Stimulated activated naive CD8-positive, alpha-beta T cell treated with anti-CD3 and anti-CD28 coated beads, Interleukin-15, amount 100 ng/mL, for 72 hours (primary cell): ENCODE data around the gene SMIM9.

Experiments used
- ATAC-seq: fragments of 150-1000 bp; cut with Tn5 transposase; 2 replicates; pipeline ENCODE4 v1.10.0; 2021; ENCODE audit warnings: mild to moderate bottlenecking, moderate library complexity
- DNase-seq, 2 donors: peaks; one replicate each; pipeline ENCODE4 v3.0.0; 2021 to 2022
- H3K27ac Mint-ChIP-seq, 2 donors: one replicate each; pipeline ENCODE4 v1.8.0; 2022; ENCODE audit warnings: mild to moderate bottlenecking in 2 of 2, mixed read lengths in 2 of 2, moderate library complexity in 2 of 2
- H3K27me3 Mint-ChIP-seq: one replicate; pipeline ENCODE4 v1.8.0; 2022; ENCODE audit warnings: mixed read lengths
- H3K4me1 Mint-ChIP-seq: one replicate; pipeline ENCODE4 v1.8.0; 2022; ENCODE audit warnings: mild to moderate bottlenecking, mixed read lengths
- H3K4me3 Mint-ChIP-seq, 2 donors: one replicate each; pipeline ENCODE4 v1.8.0; 2022; ENCODE audit warnings: mild to moderate bottlenecking in 2 of 2, mixed read lengths in 2 of 2, moderate library complexity in 1 of 2
- H3K9me3 Mint-ChIP-seq, 2 donors: one replicate each; pipeline ENCODE4 v1.8.0; 2022; ENCODE audit warnings: mixed read lengths in 2 of 2

The SMIM9 gene

DNA sequence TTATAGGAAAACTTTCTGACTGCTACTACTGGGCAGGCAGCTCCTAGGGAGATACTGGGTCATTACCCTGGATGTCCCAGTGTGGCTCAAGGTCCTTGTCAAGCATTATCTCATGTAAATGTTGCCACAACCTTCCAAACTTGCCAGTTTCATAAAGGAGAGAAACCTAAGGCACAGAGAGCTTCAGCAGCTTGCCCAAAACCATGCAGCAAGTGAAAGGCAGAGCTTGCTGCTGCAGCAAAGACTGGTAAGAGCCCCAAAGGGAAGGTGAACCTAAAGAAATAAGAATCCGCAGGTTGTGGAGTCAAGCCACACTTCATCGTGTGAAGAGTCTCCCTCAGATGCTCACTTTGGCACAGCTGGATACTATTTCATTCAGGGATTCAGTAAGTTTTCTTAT lies 31.5 kb downstream of the SMIM9 start:
- H3K4me3 Mint-ChIP-seq, result peak overlapping the region in 1 of 2 donors; percentile 55
- no peaks in the 10 kb centered on the region for H3K9me3 Mint-ChIP-seq
- no peaks in the 10 kb centered on the region for H3K27me3 Mint-ChIP-seq
- DNase-seq, result no peak
- no peak for ATAC-seq
- H3K27ac Mint-ChIP-seq, result no peak overlapping the region
- H3K4me1 Mint-ChIP-seq, result peaks cover 64% of the 10 kb centered on the region

DNA sequence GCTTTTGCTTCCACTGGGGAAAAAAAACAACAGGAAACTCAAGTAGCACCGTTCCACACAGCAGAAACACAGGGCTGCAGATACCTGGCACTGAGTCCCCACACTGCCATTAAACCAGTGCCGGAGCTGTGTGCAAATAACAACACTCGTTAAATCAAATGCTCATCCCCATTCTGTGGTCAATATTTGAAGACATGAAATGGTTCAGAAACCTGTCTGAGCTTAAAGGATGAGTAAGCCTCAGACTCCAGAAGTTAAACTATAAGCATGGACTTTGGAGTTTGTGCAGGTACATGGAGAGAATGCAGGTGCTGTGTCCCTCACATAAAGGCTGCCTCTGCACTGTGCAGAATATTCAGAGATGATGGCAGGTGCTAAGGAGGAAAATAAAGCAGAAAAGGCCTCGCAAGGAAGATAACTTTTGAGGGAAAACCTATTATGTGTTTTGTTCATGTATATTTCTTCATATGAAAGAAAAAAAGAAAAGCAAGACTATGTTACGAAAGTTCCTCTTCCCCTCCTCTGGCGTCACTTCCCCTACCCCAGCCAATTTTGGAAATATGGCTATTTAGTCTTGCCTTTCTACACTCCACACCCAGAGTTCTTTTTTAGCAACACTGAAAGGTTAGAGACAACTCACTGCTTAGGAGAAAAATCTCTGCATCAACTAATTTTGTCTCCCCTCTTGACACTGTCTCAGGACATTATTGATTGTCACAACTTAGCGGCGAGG lies 33.8 kb downstream of the SMIM9 start:
- ATAC-seq (no peak), DNase-seq (no peak)
- Mint-ChIP-seq H3K4me1 (peaks cover 60% of the 10 kb centered on the region), H3K4me3 (peak overlapping the region; percentile 26 to 53), H3K27ac (no peak overlapping the region), H3K9me3 (no peaks in the 10 kb centered on the region), H3K27me3 (no peaks in the 10 kb centered on the region)

DNA sequence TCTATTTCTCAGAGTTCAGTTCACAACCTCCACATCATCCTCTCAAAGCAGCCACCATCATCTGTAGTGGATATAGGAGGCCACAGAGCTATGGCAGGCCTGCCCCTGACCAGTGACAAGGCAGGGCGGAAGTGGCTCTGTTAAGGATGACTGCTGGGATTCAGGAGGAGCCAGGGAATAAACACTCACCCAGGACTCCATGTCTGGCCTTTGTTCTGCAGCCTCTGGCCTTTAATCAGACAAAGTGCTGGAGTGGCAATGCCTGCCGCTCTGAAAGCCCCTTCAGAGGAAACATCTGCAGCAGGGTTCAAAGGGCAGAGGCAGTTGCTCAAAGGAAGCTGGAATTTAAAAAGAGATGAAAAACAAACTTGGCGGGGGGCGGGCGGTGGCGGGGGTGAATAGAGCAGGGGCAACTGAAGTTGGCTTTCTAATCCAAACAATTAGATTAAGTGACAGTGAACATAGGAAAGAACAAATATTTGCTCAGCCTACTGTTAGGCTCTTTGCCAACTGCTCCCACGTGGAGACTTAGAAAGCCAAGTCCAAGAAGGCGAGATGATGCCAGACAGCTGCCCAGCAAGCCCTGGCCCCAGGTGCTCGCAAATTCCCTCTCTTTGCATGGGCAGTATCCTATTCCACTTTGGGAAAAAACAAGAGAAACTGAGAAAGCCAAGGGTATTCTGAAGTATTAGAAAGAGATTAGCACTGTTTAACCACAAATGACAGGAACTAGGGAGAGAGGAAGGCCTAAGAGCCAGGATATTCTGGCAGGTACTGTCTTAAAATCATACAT lies 34.7 kb downstream of the SMIM9 start:
- ATAC-seq (no peak), DNase-seq (no peak)
- peak overlapping the region in 1 of 2 donors; percentile 78 for H3K27ac Mint-ChIP-seq
- no peaks in the 10 kb centered on the region for H3K9me3 Mint-ChIP-seq
- no peaks in the 10 kb centered on the region for H3K27me3 Mint-ChIP-seq
- H3K4me3 Mint-ChIP-seq, result peak overlapping the region; percentile 46 to 60
- H3K4me1 Mint-ChIP-seq, result peaks cover 58% of the 10 kb centered on the region

DNA sequence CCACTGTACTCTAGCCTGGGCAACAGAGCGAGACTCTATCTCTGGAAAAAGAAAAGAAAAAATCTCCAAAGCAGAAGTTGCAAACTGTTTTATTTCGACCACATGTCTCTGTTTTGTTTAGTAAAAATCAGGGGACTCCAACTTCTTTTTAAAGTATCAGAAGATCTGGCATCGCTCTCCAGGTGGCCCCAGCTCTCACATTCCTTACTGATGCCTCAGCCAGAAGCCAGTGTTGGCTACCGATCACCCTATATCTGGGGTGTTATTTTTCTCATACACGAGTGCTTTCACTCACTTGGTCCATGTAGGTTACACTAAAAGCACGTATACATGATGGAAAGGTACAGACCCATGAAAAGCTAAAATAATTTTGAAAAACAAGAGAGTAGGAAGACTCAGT lies 37.5 kb downstream of the SMIM9 start:
- no peak overlapping the region for H3K4me3 Mint-ChIP-seq
- H3K27me3 Mint-ChIP-seq, result no peaks in the 10 kb centered on the region
- H3K4me1 Mint-ChIP-seq, result peaks cover 49% of the 10 kb centered on the region
- ATAC-seq (no peak), DNase-seq (no peak)
- peak overlapping the region in 1 of 2 donors; percentile 27 for H3K27ac Mint-ChIP-seq
- H3K9me3 Mint-ChIP-seq, result no peaks in the 10 kb centered on the region

DNA sequence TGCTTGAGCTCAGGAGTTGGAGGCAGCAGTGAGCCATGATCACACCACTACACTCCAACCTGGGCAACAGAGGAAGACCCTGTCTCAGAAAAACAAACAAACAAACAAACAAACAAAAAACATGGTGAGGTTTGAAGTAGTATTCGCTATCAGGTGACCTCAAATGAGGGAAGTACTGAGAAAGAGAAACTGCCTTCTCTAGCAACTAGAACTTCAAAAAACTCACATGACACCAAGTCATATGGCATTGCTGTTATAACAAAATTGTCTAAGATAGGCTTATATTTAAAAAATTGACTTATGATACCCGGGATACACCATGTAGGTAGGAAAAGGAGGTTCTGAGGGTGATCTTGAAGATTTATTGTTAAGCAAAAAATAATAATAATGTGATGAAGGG lies 39.4 kb downstream of the SMIM9 start:
- H3K4me1 Mint-ChIP-seq, result peaks cover 39% of the 10 kb centered on the region
- DNase-seq, result no peak

DNA sequence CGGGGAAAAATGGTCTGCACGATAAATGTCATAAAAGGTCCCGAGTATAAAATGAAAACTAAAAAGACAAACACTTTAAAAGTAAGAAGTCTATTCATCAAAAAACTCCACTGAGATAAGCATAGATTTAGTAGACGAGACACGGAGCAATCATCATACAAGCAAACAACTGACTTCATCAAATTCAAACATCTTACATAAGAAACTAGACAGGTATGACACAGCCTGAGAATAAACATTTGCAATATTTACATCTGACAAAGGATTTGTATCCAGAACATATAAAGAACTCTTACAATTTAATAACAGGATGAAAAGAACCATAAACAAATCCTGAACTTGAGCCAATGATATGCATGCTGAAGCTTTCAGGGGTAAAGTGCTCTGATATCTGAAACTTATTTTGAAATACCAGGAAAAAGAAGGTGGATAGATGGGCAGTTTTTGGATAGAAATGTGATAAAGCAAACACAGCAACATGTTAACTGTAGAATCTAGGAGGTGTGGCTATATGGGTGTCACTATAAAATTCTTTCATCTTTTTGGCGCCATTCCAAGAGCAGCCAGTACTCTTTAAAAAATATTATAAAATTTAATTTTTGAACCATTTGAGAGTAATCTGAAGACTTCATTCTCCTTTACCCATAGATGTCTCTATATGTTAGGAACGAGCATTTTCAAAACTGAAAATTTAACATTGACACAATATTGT lies 41.2 kb downstream of the SMIM9 start:
- no peak overlapping the region for H3K4me3 Mint-ChIP-seq
- H3K27me3 Mint-ChIP-seq, result no peaks in the 10 kb centered on the region
- ATAC-seq (no peak), DNase-seq (no peak)
- peaks cover 22% of the 10 kb centered on the region for H3K4me1 Mint-ChIP-seq
- H3K9me3 Mint-ChIP-seq, result no peaks in the 10 kb centered on the region
- no peak overlapping the region for H3K27ac Mint-ChIP-seq

More for the DNA sequence above, 39.4 kb downstream of the SMIM9 start:
- no peak for ATAC-seq
- no peak overlapping the region for H3K4me3 Mint-ChIP-seq
- H3K9me3 Mint-ChIP-seq, result no peaks in the 10 kb centered on the region
- no peaks in the 10 kb centered on the region for H3K27me3 Mint-ChIP-seq
- H3K27ac Mint-ChIP-seq, result no peak overlapping the region

DNA sequence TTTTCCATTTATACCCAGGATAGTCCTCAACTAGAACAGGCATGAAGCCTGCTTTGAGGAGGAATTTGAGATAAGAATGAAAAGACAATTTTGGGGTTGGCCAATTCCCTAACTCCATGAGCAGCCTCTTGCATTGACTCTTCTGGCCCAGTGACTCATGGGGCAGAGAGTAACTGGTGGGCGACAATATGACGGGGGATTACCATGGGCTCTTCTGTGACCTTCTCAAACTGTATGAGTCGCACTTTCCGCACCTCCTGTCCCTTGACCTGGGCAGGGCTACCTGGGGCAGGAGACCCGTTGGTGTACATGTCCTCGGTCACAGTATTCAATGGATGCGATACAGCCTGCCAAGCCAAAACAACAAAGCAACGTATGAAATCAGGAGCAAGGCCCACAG lies 42.5 kb downstream of the SMIM9 start:
- no peaks in the 10 kb centered on the region for H3K27me3 Mint-ChIP-seq

DNA sequence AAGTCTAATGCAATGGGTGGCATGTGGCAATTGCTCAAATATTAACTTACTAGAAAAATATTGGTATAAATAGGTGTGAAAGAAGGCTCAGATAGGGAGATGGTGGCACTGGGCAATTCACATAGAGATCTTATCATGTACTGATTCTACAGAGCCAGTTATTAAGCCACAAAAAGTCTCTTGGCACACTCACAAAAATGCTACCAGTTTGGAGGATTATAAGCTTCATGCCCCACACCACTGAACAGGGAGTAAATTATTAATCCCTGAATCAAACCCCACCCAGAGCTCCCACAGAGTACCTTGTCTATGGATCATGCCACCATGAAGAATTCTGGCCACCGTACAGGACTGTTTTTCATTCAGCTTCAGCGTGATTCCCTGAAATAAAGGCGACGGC lies 43.0 kb downstream of the SMIM9 start:
- Mint-ChIP-seq H3K4me3 (no peak overlapping the region), H3K27me3 (no peaks in the 10 kb centered on the region), H3K4me1 (peaks cover 22% of the 10 kb centered on the region), H3K9me3 (no peaks in the 10 kb centered on the region), H3K27ac (no peak overlapping the region)
- DNase-seq (no peak), ATAC-seq (no peak)

More for the DNA sequence above, 42.5 kb downstream of the SMIM9 start:
- Mint-ChIP-seq H3K4me1 (peaks cover 22% of the 10 kb centered on the region), H3K27ac (no peak overlapping the region), H3K9me3 (no peaks in the 10 kb centered on the region), H3K4me3 (no peak overlapping the region)
- DNase-seq (peak in 1 of 2 donors; percentile 15), ATAC-seq (no peak)

DNA sequence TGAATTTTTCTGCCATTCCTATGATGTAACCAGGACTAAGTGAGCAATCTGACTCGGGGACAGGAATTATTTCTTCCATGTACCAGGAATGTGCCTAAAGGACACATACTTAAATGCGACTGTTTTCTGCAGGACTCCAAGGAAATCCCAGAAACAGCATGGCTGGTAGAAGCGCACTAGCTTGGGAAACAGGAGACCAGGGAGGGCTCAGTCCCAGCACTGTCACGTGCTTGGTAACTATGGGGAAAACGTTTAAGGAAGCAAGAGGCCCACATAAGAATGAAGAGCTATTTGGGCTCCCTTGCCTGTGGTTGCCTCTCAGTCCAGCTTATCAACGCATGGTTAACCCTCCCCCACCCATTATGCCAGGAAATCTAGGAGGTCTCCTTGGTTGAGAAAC lies 48.7 kb downstream of the SMIM9 start:
- DNase-seq, result no peak
- Mint-ChIP-seq H3K9me3 (no peaks in the 10 kb centered on the region), H3K27me3 (no peaks in the 10 kb centered on the region), H3K4me1 (peaks cover 32% of the 10 kb centered on the region), H3K4me3 (no peak overlapping the region), H3K27ac (no peak overlapping the region)
- ATAC-seq, result no peak

DNA sequence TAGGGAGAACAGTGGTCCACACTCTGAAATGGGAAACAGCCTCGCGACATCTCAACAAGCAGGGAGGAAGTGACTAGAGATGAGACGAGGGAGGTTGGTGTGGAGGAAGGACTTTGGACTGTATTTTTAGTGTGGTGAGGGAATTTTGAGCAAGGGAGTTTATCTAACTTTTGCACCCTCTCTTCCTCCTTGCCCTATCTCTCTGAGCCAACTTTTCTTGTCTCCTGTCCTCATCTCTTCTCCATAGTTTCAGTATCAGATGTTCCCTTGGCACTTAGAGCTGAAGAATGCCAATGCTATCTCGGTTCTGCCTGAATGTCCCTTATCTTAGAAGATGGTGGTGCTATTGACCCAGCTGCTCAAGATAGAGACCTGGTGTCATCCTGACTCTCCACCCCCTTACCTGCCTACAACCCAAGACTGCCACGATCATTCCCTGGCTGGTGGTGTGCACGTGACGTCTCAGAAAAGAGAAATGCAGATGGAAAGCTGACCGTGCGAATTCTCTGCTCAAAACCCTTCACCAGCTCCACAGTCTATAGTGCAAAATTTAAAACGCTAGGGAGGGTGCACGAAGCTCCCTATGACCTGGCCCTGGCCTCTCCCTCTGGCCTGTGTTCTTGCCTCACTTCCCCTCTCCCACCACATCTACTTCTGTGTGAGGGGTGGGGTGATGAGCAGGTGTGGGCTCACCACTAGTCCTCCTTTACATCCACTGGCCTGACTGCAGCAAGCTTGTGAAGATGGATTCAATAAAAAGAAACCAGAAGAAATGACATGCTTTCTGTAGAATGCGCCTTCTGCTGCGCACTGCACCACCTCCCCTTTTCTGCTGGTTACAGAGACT lies 50.1 kb downstream of the SMIM9 start:
- Mint-ChIP-seq H3K4me1 (peaks cover 32% of the 10 kb centered on the region), H3K27me3 (no peaks in the 10 kb centered on the region), H3K27ac (no peak overlapping the region), H3K4me3 (peak overlapping the region; percentile 67 to 75), H3K9me3 (no peaks in the 10 kb centered on the region)
- DNase-seq (no peak), ATAC-seq (no peak)

DNA sequence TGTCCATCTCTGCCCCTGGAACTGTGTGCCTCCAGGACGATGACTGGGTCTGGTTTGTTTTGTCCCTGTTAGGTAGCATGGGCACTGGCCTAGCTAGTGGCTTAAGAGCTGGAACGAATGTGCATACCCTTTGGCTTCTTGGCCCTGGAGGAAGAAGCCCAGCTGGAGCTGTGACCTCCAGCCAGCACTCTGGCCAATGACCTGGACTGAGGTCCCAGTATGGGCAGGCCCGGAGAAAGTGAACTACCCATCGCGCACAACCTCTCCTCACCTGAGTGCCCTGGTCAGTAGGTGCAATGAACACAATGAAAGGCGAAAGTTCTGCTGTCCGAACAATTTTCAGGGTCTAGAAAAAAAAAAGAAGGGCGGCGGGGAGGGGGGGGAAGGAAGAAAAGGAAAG lies 53.5 kb downstream of the SMIM9 start:
- no peaks in the 10 kb centered on the region for H3K9me3 Mint-ChIP-seq
- DNase-seq, result no peak
- no peak overlapping the region for H3K27ac Mint-ChIP-seq

DNA sequence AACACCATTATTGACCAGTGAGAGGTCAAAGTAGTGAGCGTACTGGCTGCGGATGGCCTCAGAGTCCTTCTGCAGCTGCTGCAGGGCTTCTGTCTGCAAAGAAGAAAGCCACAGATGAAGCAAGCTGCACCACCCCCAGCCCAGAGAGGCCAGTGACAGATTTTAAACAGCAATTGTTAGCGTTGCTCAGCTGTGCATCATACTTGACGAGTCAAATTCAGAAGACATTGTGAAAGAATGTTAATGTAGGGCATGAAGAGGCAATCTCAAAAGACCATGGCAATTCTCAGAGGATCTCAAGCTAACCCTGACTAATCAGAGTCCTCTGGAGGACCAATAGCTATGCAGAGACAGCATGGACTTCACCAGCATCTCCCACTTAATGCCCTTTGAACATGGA lies 55.2 kb downstream of the SMIM9 start:
- Mint-ChIP-seq H3K27ac (no peak overlapping the region), H3K27me3 (no peaks in the 10 kb centered on the region), H3K4me3 (no peak overlapping the region), H3K4me1 (peaks cover 40% of the 10 kb centered on the region), H3K9me3 (no peaks in the 10 kb centered on the region)
- no peak for DNase-seq
- no peak for ATAC-seq

More for the DNA sequence above, 53.5 kb downstream of the SMIM9 start:
- Mint-ChIP-seq H3K27me3 (no peaks in the 10 kb centered on the region), H3K4me3 (no peak overlapping the region), H3K4me1 (peaks cover 34% of the 10 kb centered on the region)
- no peak for ATAC-seq

DNA sequence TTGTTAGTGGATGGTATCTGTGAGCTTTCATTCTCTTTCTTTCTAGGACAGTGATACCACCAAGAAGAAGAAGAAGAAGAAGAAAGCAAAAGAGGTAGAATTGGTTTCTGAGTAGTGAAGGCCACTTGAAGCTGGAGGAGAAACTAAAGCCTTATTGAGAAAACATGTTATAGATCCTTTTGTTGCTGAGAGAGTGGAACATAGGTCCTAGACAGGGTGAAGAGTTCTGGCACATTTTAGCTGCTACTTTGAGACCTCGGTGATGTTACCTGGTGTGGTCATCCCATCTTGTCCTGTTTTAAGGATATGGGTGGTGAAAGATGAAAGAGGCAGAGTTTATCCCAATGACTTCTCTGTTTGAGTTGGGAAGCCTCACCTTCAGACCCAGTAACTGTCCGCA lies 57.7 kb downstream of the SMIM9 start:
- no peak for DNase-seq
- H3K27ac Mint-ChIP-seq, result no peak overlapping the region
- H3K4me1 Mint-ChIP-seq, result peaks cover 26% of the 10 kb centered on the region
- H3K4me3 Mint-ChIP-seq, result no peak overlapping the region
- ATAC-seq, result no peak
- no peaks in the 10 kb centered on the region for H3K9me3 Mint-ChIP-seq
- H3K27me3 Mint-ChIP-seq, result no peaks in the 10 kb centered on the region

DNA sequence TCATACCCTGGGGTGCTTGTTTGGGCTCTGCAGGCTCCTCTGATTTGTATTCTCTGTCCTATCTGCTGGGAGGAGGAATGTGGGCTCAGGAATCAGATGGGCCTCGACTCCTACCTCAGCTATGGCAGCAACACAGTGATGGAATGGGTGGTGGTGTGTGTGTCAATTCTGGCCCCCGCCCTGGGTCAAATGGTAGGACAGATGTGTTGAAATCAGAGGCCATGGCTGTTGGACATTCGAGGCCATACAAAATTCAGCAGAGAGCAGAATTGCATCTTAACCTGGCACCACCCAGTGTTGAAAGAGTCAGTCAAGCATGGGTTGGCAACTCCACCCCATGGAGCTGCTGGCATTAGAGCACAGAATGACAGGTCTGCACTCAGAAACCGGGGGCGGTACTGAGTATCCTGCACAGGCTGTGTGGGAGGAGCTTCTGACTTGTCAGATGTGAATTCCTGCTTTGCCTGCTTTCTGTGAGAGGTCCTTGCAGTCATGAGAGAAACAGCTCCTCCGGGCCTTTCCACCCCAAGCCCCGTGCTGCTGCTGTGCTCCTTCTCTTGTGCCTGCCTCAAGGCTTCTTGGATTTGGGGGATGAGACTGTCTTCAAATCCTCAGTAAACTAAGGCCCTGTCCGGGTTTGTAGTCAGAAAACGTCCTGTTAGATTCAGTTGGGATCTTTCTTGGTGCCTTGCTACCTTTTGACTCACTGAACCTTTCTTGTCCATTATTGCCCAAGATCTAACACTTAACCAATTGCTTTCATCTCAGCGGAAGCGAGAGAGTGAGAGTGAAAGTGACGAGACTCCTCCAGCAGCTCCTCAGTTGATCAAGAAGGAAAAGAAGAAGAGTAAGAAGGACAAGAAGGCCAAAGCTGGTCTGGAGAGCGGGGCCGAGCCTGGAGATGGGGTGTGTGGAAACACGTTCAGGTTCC lies 58.8 kb downstream of the SMIM9 start:
- peak overlapping the region in 1 of 2 donors; percentile 59 for H3K27ac Mint-ChIP-seq
- no peak for DNase-seq

More for the DNA sequence above, 58.8 kb downstream of the SMIM9 start:
- peaks cover 28% of the 10 kb centered on the region for H3K4me1 Mint-ChIP-seq
- H3K9me3 Mint-ChIP-seq, result no peaks in the 10 kb centered on the region
- peak; percentile 67 for ATAC-seq
- no peaks in the 10 kb centered on the region for H3K27me3 Mint-ChIP-seq
- no peak overlapping the region for H3K4me3 Mint-ChIP-seq
